Measurements from ENCODE around the gene MAP4K1.

DNA sequence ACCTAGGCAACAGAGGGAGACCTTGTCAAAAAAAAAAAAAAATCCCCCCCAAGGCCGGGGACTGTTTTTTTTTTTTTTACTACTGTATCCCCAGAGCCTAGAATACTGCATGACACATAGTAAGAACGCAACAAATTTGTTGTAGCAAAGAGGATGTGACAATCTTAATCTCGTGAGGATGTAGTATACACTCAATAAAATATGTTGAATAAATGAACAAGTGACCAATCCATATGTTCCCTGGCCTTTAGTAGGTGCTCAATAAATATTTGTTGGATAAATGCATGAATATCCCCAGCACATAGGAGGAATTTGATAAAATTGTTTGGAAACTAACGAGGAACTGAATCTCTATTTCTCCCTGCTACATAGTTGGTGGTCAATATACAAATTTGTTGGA, 75.7 kb downstream of the MAP4K1 start:
- TF ChIP-seq CTCF (IDR thresholded peaks at IDR 0.05; ENCODE audit: insufficient read depth, low read depth, low read length) (no peak), EZH2 (IDR thresholded peaks at IDR 0.05; ENCODE audit: insufficient read depth, low read length) (no peak)

All from astrocyte (in vitro differentiated cells and primary cell).